NCI-H526 treated with DMSO at 0.1 percent for 48 hours (cell line): ENCODE results near the gene SUGCT.
"Not testable (repeated sequence)": the region's sequence is repeated elsewhere in the genome, so short reads cannot be mapped to it uniquely, and the experiment has no call there.

Source experiments
- DNase-seq: peaks from one replicate; lab custom pipeline; 2025; lab: John Stamatoyannopoulos, UW

SUGCT gene

GRCh38 chr7:40403703-40404476 lies 269.1 kb downstream of the SUGCT start:
- no peak for DNase-seq

GRCh38 chr7:40405991-40406390 lies 271.2 kb downstream of the SUGCT start:
- no peak for DNase-seq

GRCh38 chr7:40412323-40412722 lies 277.5 kb downstream of the SUGCT start:
- DNase-seq = no peak

GRCh38 chr7:40414704-40415103 lies 279.9 kb downstream of the SUGCT start:
- DNase-seq = not testable (repeated sequence)

GRCh38 chr7:40418448-40418847 lies 283.6 kb downstream of the SUGCT start:
- no peak for DNase-seq

GRCh38 chr7:40418983-40419382 lies 284.2 kb downstream of the SUGCT start:
- no peak for DNase-seq

GRCh38 chr7:40419806-40420205 lies 285.0 kb downstream of the SUGCT start:
- no peak for DNase-seq

- DNase-seq = no peak
Measured at GRCh38 chr7:40421433-40421832, 286.6 kb downstream of the SUGCT start.

- no peak for DNase-seq
Measured at GRCh38 chr7:40425696-40426095, 290.9 kb downstream of the SUGCT start.

GRCh38 chr7:40428421-40428820 lies 293.6 kb downstream of the SUGCT start:
- DNase-seq = no peak

- no peak for DNase-seq
Measured at GRCh38 chr7:40429826-40430225, 295.0 kb downstream of the SUGCT start.

GRCh38 chr7:40432046-40432445 lies 297.2 kb downstream of the SUGCT start:
- no peak for DNase-seq

- DNase-seq = no peak
Measured at GRCh38 chr7:40436710-40437109, 301.9 kb downstream of the SUGCT start.

- DNase-seq = no peak
Measured at GRCh38 chr7:40437498-40437897, 302.7 kb downstream of the SUGCT start.

GRCh38 chr7:40437936-40438634 lies 303.3 kb downstream of the SUGCT start:
- no peak for DNase-seq

GRCh38 chr7:40439686-40440085 lies 304.9 kb downstream of the SUGCT start:
- DNase-seq = no peak

- DNase-seq = no peak
Measured at GRCh38 chr7:40447345-40447744, 312.5 kb downstream of the SUGCT start.

GRCh38 chr7:40455485-40455884 lies 320.7 kb downstream of the SUGCT start:
- DNase-seq = no peak

GRCh38 chr7:40457776-40458480 lies 323.1 kb downstream of the SUGCT start:
- no peak for DNase-seq

- no peak for DNase-seq
Measured at GRCh38 chr7:40463446-40463845, 328.6 kb downstream of the SUGCT start.

GRCh38 chr7:40468891-40469864 lies 334.4 kb downstream of the SUGCT start:
- DNase-seq = no peak
